HL-60 (cell line): ENCODE measurements around the gene GPR142.

ENCODE experiments used
- DNase-seq, 2 experiments: peaks; one replicate each; pipeline ENCODE4 v3.0.0-alpha.2; 2010 to 2020; ENCODE audit warnings: low read depth in 1 of 2, low spot score in 1 of 2
- H3K27ac ChIP-seq: fragments of 250-450 bp; sonication (Bioruptor Pico); replicated peaks from 2 replicates; pipeline ENCODE4 v1.5.1; 2020; ENCODE audit warnings: mild to moderate bottlenecking, moderate library complexity
- H3K27me3 ChIP-seq: fragments of 250-450 bp; sonication (Bioruptor Pico); 2 replicates; pipeline ENCODE4 v1.5.1; 2021; ENCODE audit warnings: mild to moderate bottlenecking, moderate library complexity; ENCODE audit not compliant: insufficient read depth, poor library complexity, severe bottlenecking
- H3K4me3 ChIP-seq: replicated peaks from 2 replicates; pipeline ENCODE4 v1.5.1; 2011; ENCODE audit warnings: mild to moderate bottlenecking, control low read depth, low read length; ENCODE audit not compliant: insufficient read depth
- GABPA ChIP-seq: IDR thresholded peaks from 2 replicates; pipeline ENCODE4 v1.6.1; 2012; ENCODE audit warnings: low read depth
- POLR2AphosphoS5 ChIP-seq: IDR thresholded peaks from 2 replicates; pipeline ENCODE4 v1.6.1; 2012; ENCODE audit warnings: low read depth
- SPI1 ChIP-seq: IDR thresholded peaks from 2 replicates; pipeline ENCODE4 v1.6.1; 2012; ENCODE audit warnings: low read depth, mild to moderate bottlenecking, borderline replicate concordance
- TF ChIP-seq, protein P1 (sequence below): IDR thresholded peaks from 2 replicates; pipeline ENCODE4 v1.6.1; 2012; ENCODE audit warnings: low read depth; ENCODE audit not compliant: insufficient replicate concordance
- TF ChIP-seq, protein P2 (sequence below): IDR thresholded peaks from one replicate; pipeline ENCODE4 v1.5.1; 2011; ENCODE audit warnings: low read length, control low read depth, inconsistent platforms; ENCODE audit not compliant: insufficient read depth

The GPR142 gene

DNA sequence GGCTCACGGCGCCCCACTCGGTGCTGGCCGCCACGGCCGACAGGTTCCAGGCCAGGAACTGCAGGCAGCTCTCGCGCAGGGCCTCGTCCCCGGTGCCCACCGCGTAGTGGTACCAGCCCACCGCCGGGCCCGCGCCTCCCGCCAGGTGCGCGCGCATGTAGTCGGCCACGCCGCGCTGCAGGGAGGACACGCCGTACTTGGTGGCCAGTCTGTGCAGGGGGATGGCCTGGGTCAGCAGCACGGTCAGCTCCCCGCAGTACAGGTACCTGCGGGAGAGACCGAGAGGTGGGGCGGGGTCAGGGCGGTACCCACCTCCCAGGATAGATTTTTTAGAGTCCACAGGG lies 9.9 kb upstream of the GPR142 start:
- TF ChIP-seq POLR2AphosphoS5 = no peak
- TF ChIP-seq GABPA = no peak
- no peak for TF ChIP-seq SPI1
- TF ChIP-seq, protein P1, sequence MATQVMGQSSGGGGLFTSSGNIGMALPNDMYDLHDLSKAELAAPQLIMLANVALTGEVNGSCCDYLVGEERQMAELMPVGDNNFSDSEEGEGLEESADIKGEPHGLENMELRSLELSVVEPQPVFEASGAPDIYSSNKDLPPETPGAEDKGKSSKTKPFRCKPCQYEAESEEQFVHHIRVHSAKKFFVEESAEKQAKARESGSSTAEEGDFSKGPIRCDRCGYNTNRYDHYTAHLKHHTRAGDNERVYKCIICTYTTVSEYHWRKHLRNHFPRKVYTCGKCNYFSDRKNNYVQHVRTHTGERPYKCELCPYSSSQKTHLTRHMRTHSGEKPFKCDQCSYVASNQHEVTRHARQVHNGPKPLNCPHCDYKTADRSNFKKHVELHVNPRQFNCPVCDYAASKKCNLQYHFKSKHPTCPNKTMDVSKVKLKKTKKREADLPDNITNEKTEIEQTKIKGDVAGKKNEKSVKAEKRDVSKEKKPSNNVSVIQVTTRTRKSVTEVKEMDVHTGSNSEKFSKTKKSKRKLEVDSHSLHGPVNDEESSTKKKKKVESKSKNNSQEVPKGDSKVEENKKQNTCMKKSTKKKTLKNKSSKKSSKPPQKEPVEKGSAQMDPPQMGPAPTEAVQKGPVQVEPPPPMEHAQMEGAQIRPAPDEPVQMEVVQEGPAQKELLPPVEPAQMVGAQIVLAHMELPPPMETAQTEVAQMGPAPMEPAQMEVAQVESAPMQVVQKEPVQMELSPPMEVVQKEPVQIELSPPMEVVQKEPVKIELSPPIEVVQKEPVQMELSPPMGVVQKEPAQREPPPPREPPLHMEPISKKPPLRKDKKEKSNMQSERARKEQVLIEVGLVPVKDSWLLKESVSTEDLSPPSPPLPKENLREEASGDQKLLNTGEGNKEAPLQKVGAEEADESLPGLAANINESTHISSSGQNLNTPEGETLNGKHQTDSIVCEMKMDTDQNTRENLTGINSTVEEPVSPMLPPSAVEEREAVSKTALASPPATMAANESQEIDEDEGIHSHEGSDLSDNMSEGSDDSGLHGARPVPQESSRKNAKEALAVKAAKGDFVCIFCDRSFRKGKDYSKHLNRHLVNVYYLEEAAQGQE = no peak
- TF ChIP-seq, protein P2, sequence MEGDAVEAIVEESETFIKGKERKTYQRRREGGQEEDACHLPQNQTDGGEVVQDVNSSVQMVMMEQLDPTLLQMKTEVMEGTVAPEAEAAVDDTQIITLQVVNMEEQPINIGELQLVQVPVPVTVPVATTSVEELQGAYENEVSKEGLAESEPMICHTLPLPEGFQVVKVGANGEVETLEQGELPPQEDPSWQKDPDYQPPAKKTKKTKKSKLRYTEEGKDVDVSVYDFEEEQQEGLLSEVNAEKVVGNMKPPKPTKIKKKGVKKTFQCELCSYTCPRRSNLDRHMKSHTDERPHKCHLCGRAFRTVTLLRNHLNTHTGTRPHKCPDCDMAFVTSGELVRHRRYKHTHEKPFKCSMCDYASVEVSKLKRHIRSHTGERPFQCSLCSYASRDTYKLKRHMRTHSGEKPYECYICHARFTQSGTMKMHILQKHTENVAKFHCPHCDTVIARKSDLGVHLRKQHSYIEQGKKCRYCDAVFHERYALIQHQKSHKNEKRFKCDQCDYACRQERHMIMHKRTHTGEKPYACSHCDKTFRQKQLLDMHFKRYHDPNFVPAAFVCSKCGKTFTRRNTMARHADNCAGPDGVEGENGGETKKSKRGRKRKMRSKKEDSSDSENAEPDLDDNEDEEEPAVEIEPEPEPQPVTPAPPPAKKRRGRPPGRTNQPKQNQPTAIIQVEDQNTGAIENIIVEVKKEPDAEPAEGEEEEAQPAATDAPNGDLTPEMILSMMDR = no peak
- peaks cover 71% of the 10 kb centered on the region for H3K27me3 ChIP-seq
- H3K27ac ChIP-seq = no peak overlapping the region
- DNase-seq = no peak
- no peak overlapping the region for H3K4me3 ChIP-seq

DNA sequence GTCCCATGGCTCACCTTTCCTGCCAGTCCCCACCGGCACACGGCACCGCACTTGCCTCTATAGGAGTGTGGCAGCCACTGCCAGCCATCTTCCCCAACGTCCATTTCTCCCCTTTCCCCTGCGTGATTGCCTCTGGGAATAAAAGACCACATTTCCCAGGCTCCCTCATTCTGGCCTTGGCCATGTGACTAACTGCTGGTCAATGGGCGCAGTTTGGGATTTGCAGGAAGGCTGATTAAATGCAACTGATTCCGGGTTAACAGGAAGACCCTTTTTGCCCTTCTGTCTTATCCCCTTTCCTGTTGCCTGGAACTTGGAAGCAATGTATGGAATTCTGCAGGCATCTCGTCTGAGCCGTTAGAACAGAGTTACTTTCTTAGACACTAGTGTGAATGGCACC lies 8.6 kb upstream of the GPR142 start:
- no peak for DNase-seq
- peaks cover 63% of the 10 kb centered on the region for H3K27me3 ChIP-seq
- TF ChIP-seq POLR2AphosphoS5 (no peak), GABPA (no peak), SPI1 (no peak)
- TF ChIP-seq, protein P1 = no peak
- TF ChIP-seq, protein P2 = no peak
- H3K27ac ChIP-seq = no peak overlapping the region
- H3K4me3 ChIP-seq = no peak overlapping the region

DNA sequence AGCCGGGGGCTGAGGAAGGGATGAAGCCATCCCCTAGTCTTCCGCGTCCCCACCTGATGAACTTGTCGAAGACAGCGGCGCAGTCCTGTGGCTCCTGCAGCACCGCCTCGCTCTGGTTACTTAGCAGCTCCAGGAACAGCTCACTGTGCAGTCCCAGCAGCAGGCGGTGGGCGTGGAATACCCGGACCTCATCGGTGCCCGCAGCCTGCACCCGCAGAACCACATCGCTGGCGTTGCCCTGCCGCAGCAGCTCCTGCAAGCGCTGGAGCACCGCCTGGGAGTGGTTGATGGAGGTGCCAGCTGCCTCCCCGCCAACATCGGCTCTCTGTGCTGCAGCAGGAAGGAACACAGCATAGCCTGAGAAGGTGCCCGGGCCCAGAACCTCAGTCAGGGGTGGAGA lies 7.4 kb upstream of the GPR142 start:
- no peak overlapping the region for H3K4me3 ChIP-seq
- TF ChIP-seq, protein P1 = no peak
- TF ChIP-seq, protein P2 = no peak
- no peak for TF ChIP-seq GABPA
- TF ChIP-seq SPI1 = no peak
- TF ChIP-seq POLR2AphosphoS5 = no peak
- peaks cover 54% of the 10 kb centered on the region for H3K27me3 ChIP-seq
- no peak overlapping the region for H3K27ac ChIP-seq
- DNase-seq = no peak
